WTC11 (cell line): ENCODE data around the gene CACNA1D. TPM values are rescaled to one million over a fixed set of nuclear protein-coding genes. Genes with fewer than 3 reads are reported as not detected.

Experiments
- ATAC-seq: fragments of 200-7000 bp; cut with Tn5 transposase; 2 replicates; pipeline ENCODE4 v1.10.0; 2021; ENCODE audit warnings: mild to moderate bottlenecking, moderate library complexity
- CTCF ChIA-PET: fragments of 300-600 bp; sonication (Branson Sonifier 250); formaldehyde crosslinking; loops from one replicate; lab custom pipeline; 2021; ENCODE audit warnings: antibody characterized with exemption; lab: Charles Lee
- POLR2A ChIA-PET: fragments of 350-600 bp; sonication (Branson Sonifier 250); formaldehyde crosslinking; loops from one replicate; lab custom pipeline; 2021; ENCODE audit warnings: antibody characterized with exemption; lab: Charles Lee
- DNase-seq: peaks from one replicate; pipeline ENCODE4 v3.0.0; 2021; ENCODE audit warnings: low spot score
- H3K27ac Mint-ChIP-seq: 2 replicates; pipeline ENCODE4 v1.8.0; 2021; ENCODE audit warnings: mixed read lengths
- H3K27me3 Mint-ChIP-seq: 2 replicates; pipeline ENCODE4 v1.8.0; 2021; ENCODE audit warnings: low read depth, mild to moderate bottlenecking, moderate library complexity, mixed read lengths
- H3K36me3 Mint-ChIP-seq: 2 replicates; pipeline ENCODE4 v1.8.0; 2021; ENCODE audit warnings: mixed read lengths
- H3K4me1 Mint-ChIP-seq: 2 replicates; pipeline ENCODE4 v1.8.0; 2022; ENCODE audit warnings: mixed read lengths
- H3K4me3 Mint-ChIP-seq: 2 replicates; pipeline ENCODE4 v1.8.0; 2021; ENCODE audit warnings: mild to moderate bottlenecking, moderate library complexity, mixed read lengths
- H3K9me3 Mint-ChIP-seq: 2 replicates; pipeline ENCODE4 v1.8.0; 2021; ENCODE audit warnings: mixed read lengths
- AFF4 ChIP-seq: sonication (generic); formaldehyde crosslinking; IDR thresholded peaks from 2 replicates; pipeline ENCODE4 v1.8.1; 2023; ENCODE audit warnings: mild to moderate bottlenecking, missing genetic modification reagents, borderline replicate concordance
- ARID4B ChIP-seq: sonication (generic); formaldehyde crosslinking; IDR thresholded peaks from 2 replicates; pipeline ENCODE4 v1.8.0; 2023; ENCODE audit warnings: missing genetic modification reagents, mild to moderate bottlenecking, borderline replicate concordance
- ELF4 ChIP-seq: sonication (generic); formaldehyde crosslinking; IDR thresholded peaks from 2 replicates; pipeline ENCODE4 v1.8.1; 2022; ENCODE audit warnings: low read depth, mild to moderate bottlenecking, moderate library complexity, missing genetic modification reagents
- ETV6 ChIP-seq: sonication (generic); formaldehyde crosslinking; IDR thresholded peaks from 2 replicates; pipeline ENCODE4 v1.8.1; 2022; ENCODE audit warnings: mild to moderate bottlenecking, missing genetic modification reagents
- FOXJ3 ChIP-seq: sonication (generic); formaldehyde crosslinking; IDR thresholded peaks from 2 replicates; pipeline ENCODE4 v1.9.0; 2021; ENCODE audit warnings: missing genetic modification reagents, mild to moderate bottlenecking, borderline replicate concordance
- KAT7 ChIP-seq: sonication (generic); formaldehyde crosslinking; IDR thresholded peaks from 2 replicates; pipeline ENCODE4 v1.8.1; 2023; ENCODE audit warnings: missing genetic modification reagents, mild to moderate bottlenecking, borderline replicate concordance
- MXD4 ChIP-seq: fragments of 250-450 bp; sonication (Bioruptor Pico); IDR thresholded peaks from 2 replicates; pipeline ENCODE4 v1.8.0; 2021; ENCODE audit warnings: mild to moderate bottlenecking, moderate library complexity, borderline replicate concordance
- NFATC4 ChIP-seq: fragments of 250-450 bp; sonication (Bioruptor Pico); IDR thresholded peaks from 2 replicates; pipeline ENCODE4 v1.9.0; 2021; ENCODE audit warnings: mild to moderate bottlenecking
- NFE2L1 ChIP-seq: sonication (generic); formaldehyde crosslinking; IDR thresholded peaks from 2 replicates; pipeline ENCODE4 v1.8.1; 2023; ENCODE audit warnings: missing genetic modification reagents
- PRRX2 ChIP-seq: fragments of 250-450 bp; sonication (Bioruptor Pico); IDR thresholded peaks from 2 replicates; pipeline ENCODE4 v1.8.0; 2021; ENCODE audit warnings: mild to moderate bottlenecking
- SMAD4 ChIP-seq: sonication (generic); formaldehyde crosslinking; IDR thresholded peaks from 2 replicates; pipeline ENCODE4 v1.8.0; 2022; ENCODE audit warnings: mild to moderate bottlenecking, missing genetic modification reagents
- TEAD4 ChIP-seq: sonication (generic); formaldehyde crosslinking; IDR thresholded peaks from 2 replicates; pipeline ENCODE4 v1.8.0; 2022; ENCODE audit warnings: mild to moderate bottlenecking, missing genetic modification reagents
- ZBTB21 ChIP-seq: sonication (generic); formaldehyde crosslinking; IDR thresholded peaks from 2 replicates; pipeline ENCODE4 v1.8.1; 2023; ENCODE audit warnings: mild to moderate bottlenecking, missing genetic modification reagents, borderline replicate concordance
- ZMAT4 ChIP-seq: fragments of 250-450 bp; sonication (Bioruptor Pico); IDR thresholded peaks from 2 replicates; pipeline ENCODE4 v1.9.0; 2021; ENCODE audit warnings: mild to moderate bottlenecking
- ZNF121 ChIP-seq: sonication (generic); formaldehyde crosslinking; IDR thresholded peaks from 2 replicates; pipeline ENCODE4 v1.8.0; 2023; ENCODE audit warnings: missing genetic modification reagents
- ZNF396 ChIP-seq: fragments of 250-450 bp; sonication (Bioruptor Pico); IDR thresholded peaks from 2 replicates; pipeline ENCODE4 v1.8.0; 2021; ENCODE audit warnings: mild to moderate bottlenecking, moderate library complexity, borderline replicate concordance
- ZNF671 ChIP-seq: fragments of 250-450 bp; sonication (Bioruptor Pico); IDR thresholded peaks from 2 replicates; pipeline ENCODE4 v1.8.0; 2021; ENCODE audit warnings: mild to moderate bottlenecking
- total RNA-seq: library from RNA; stranded (reverse); gene quantifications from 3 replicates; pipeline ENCODE4 v1.2.3, GENCODE V29; 2021
- TF ChIP-seq, protein P1 (sequence below): fragments of 250-450 bp; sonication (Bioruptor Pico); IDR thresholded peaks from 2 replicates; pipeline ENCODE4 v2.1.2; 2022; ENCODE audit warnings: mild to moderate bottlenecking, moderate library complexity
- TF ChIP-seq, protein P2 (sequence below): fragments of 250-450 bp; sonication (Bioruptor Pico); IDR thresholded peaks from 2 replicates; pipeline ENCODE4 v1.9.0; 2021; ENCODE audit warnings: mild to moderate bottlenecking, borderline replicate concordance
- TF ChIP-seq, protein P3 (sequence below): fragments of 200-600 bp; IDR thresholded peaks from 2 replicates; pipeline ENCODE4 v1.8.0; 2022; ENCODE audit warnings: antibody characterized with exemption

CACNA1D gene
- total RNA-seq, 1 experiment from 2014 or later, result 2.3 TPM

GRCh38 chr3:53826048-53826447, 331.6 kb downstream of the CACNA1D start (continued):
- TF ChIP-seq, protein P1, sequence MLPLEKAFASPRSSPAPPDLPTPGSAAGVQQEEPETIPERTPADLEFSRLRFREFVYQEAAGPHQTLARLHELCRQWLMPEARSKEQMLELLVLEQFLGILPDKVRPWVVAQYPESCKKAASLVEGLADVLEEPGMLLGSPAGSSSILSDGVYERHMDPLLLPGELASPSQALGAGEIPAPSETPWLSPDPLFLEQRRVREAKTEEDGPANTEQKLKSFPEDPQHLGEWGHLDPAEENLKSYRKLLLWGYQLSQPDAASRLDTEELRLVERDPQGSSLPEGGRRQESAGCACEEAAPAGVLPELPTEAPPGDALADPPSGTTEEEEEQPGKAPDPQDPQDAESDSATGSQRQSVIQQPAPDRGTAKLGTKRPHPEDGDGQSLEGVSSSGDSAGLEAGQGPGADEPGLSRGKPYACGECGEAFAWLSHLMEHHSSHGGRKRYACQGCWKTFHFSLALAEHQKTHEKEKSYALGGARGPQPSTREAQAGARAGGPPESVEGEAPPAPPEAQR (CRISPR knock-in tag), result no peak

- CTCF ChIA-PET, result no interaction called here
- Mint-ChIP-seq H3K9me3 (no peaks in the 10 kb centered on the region), H3K36me3 (no peaks in the 10 kb centered on the region), H3K27me3 (no peaks in the 10 kb centered on the region), H3K4me3 (no peak overlapping the region), H3K27ac (no peak overlapping the region; the same call in 1 of the 2 replicates), H3K4me1 (peaks cover 9% of the 10 kb centered on the region)
- ATAC-seq, result no peak
- POLR2A ChIA-PET, result no interaction called here
- DNase-seq, result no peak
- TF ChIP-seq SMAD4 (CRISPR knock-in tag) (no peak), ZMAT4 (no peak), ZBTB21 (CRISPR knock-in tag) (no peak), AFF4 (CRISPR knock-in tag) (no peak), FOXJ3 (CRISPR knock-in tag) (no peak), ZNF121 (CRISPR knock-in tag) (no peak), MXD4 (no peak), PRRX2 (CRISPR knock-in tag) (no peak), ZNF396 (CRISPR knock-in tag) (no peak), ZNF671 (CRISPR knock-in tag) (no peak), ARID4B (no peak), ETV6 (CRISPR knock-in tag) (no peak), TEAD4 (no peak), KAT7 (CRISPR knock-in tag) (no peak), NFATC4 (CRISPR knock-in tag) (no peak), NFE2L1 (no peak), ELF4 (CRISPR knock-in tag) (no peak)
- TF ChIP-seq, protein P2, sequence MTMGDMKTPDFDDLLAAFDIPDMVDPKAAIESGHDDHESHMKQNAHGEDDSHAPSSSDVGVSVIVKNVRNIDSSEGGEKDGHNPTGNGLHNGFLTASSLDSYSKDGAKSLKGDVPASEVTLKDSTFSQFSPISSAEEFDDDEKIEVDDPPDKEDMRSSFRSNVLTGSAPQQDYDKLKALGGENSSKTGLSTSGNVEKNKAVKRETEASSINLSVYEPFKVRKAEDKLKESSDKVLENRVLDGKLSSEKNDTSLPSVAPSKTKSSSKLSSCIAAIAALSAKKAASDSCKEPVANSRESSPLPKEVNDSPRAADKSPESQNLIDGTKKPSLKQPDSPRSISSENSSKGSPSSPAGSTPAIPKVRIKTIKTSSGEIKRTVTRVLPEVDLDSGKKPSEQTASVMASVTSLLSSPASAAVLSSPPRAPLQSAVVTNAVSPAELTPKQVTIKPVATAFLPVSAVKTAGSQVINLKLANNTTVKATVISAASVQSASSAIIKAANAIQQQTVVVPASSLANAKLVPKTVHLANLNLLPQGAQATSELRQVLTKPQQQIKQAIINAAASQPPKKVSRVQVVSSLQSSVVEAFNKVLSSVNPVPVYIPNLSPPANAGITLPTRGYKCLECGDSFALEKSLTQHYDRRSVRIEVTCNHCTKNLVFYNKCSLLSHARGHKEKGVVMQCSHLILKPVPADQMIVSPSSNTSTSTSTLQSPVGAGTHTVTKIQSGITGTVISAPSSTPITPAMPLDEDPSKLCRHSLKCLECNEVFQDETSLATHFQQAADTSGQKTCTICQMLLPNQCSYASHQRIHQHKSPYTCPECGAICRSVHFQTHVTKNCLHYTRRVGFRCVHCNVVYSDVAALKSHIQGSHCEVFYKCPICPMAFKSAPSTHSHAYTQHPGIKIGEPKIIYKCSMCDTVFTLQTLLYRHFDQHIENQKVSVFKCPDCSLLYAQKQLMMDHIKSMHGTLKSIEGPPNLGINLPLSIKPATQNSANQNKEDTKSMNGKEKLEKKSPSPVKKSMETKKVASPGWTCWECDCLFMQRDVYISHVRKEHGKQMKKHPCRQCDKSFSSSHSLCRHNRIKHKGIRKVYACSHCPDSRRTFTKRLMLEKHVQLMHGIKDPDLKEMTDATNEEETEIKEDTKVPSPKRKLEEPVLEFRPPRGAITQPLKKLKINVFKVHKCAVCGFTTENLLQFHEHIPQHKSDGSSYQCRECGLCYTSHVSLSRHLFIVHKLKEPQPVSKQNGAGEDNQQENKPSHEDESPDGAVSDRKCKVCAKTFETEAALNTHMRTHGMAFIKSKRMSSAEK (CRISPR knock-in tag), result no peak
- TF ChIP-seq, protein P3, sequence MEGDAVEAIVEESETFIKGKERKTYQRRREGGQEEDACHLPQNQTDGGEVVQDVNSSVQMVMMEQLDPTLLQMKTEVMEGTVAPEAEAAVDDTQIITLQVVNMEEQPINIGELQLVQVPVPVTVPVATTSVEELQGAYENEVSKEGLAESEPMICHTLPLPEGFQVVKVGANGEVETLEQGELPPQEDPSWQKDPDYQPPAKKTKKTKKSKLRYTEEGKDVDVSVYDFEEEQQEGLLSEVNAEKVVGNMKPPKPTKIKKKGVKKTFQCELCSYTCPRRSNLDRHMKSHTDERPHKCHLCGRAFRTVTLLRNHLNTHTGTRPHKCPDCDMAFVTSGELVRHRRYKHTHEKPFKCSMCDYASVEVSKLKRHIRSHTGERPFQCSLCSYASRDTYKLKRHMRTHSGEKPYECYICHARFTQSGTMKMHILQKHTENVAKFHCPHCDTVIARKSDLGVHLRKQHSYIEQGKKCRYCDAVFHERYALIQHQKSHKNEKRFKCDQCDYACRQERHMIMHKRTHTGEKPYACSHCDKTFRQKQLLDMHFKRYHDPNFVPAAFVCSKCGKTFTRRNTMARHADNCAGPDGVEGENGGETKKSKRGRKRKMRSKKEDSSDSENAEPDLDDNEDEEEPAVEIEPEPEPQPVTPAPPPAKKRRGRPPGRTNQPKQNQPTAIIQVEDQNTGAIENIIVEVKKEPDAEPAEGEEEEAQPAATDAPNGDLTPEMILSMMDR, result no peak
These were observed 334.2 kb downstream of the CACNA1D start for GRCh38 chr3:53828581-53828980.
